A673 (cell line): ENCODE data around the gene CMBL. TPM values are rescaled to one million over a fixed set of nuclear protein-coding genes. Genes with fewer than 3 reads are reported as not detected.

Experiments
- Bru-seq: library from RNA; stranded (reverse); fragments of 400-500 nt; gene quantifications from one replicate; lab custom pipeline; 2021; lab: Mats Ljungman, UMichigan
- BruChase-seq, 2 experiments: library from RNA; stranded (reverse); fragments of 400-500 nt; gene quantifications; one replicate each; lab custom pipeline; 2021; lab: Mats Ljungman, UMichigan
- BruUV-seq: library from RNA; stranded (reverse); fragments of 400-500 nt; replicated peaks from 2 replicates; lab custom pipeline; 2021; lab: Mats Ljungman, UMichigan
- CTCF ChIA-PET: fragments of 300-600 bp; sonication (Branson Sonifier 250); formaldehyde crosslinking; loops from one replicate; lab custom pipeline; 2022; ENCODE audit warnings: antibody characterized with exemption; lab: Charles Lee
- POLR2A ChIA-PET: fragments of 300-600 bp; sonication (Branson Sonifier 250); formaldehyde crosslinking; loops from one replicate; lab custom pipeline; 2022; ENCODE audit warnings: antibody characterized with exemption; ENCODE audit not compliant: low non-redundant PET; lab: Charles Lee
- DNase-seq: peaks from one replicate; pipeline ENCODE4 v3.0.0-alpha.2; 2015; ENCODE audit warnings: low spot score
- H3K27ac ChIP-seq: fragments of 200-600 bp; sonication (generic); 2 replicates; pipeline ENCODE4 v1.5.1; 2016; ENCODE audit warnings: mixed run types, low read depth, mild to moderate bottlenecking, mixed read lengths, antibody characterized with exemption, low read length; ENCODE audit not compliant: poor library complexity, severe bottlenecking
- H3K27me3 ChIP-seq: fragments of 200-600 bp; sonication (generic); replicated peaks from 2 replicates; pipeline ENCODE4 v1.6.1; 2017; ENCODE audit warnings: mixed run types, low read depth, mild to moderate bottlenecking, mixed read lengths, antibody characterized with exemption, low read length; ENCODE audit not compliant: insufficient read depth, poor library complexity
- H3K36me3 ChIP-seq: fragments of 200-600 bp; sonication (generic); 2 replicates; pipeline ENCODE4 v1.6.1; 2016; ENCODE audit warnings: mixed run types, mild to moderate bottlenecking, mixed read lengths, antibody characterized with exemption, low read length; ENCODE audit not compliant: insufficient read depth, poor library complexity, severe bottlenecking
- H3K4me1 ChIP-seq: fragments of 200-600 bp; sonication (generic); 2 replicates; pipeline ENCODE4 v1.6.1; 2017; ENCODE audit warnings: mixed run types, mild to moderate bottlenecking, mixed read lengths, antibody characterized with exemption, low read length; ENCODE audit not compliant: insufficient read depth, poor library complexity, severe bottlenecking
- H3K4me3 ChIP-seq: fragments of 200-600 bp; sonication (generic); 2 replicates; pipeline ENCODE4 v1.5.1; 2016; ENCODE audit warnings: low read depth, mixed run types, mild to moderate bottlenecking, mixed read lengths, low read length; ENCODE audit not compliant: poor library complexity, severe bottlenecking
- H3K9me3 ChIP-seq: fragments of 200-600 bp; sonication (generic); 2 replicates; pipeline ENCODE4 v1.6.1; 2016; ENCODE audit warnings: mixed run types, low read depth, mild to moderate bottlenecking, mixed read lengths, antibody characterized with exemption, low read length; ENCODE audit not compliant: poor library complexity, severe bottlenecking
- CTCF ChIP-seq: fragments of 300-800, 200-600 bp; sonication (generic); conservative IDR thresholded peaks from 2 replicates; pipeline ENCODE4 v1.5.1; 2017; ENCODE audit warnings: low read depth, mild to moderate bottlenecking, antibody characterized with exemption, low read length, moderate library complexity, mixed read lengths
- EZH2 ChIP-seq: fragments of 200-600 bp; sonication (generic); IDR thresholded peaks from 2 replicates; pipeline ENCODE4 v1.6.1; 2017; ENCODE audit warnings: borderline replicate concordance, low read depth, mild to moderate bottlenecking, mixed read lengths, antibody characterized with exemption, low read length; ENCODE audit not compliant: poor library complexity, severe bottlenecking
- intact Hi-C: fragments of 100-400 bp; cut with micrococcal nuclease; formaldehyde crosslinking; loops from one replicate; pipeline ENCODE4 v1.10.0; 2022; ENCODE audit not compliant: unreplicated experiment
- long read RNA-seq: library from polyadenylated mRNA; stranded (forward); transcript quantifications from one replicate; pipeline ENCODE4 v2.0.0, GENCODE V29; 2022
- total RNA-seq: library from RNA; stranded (reverse); gene quantifications from 2 replicates; pipeline ENCODE4 v1.2.3, GENCODE V29; 2021

CMBL gene
- total RNA-seq = 15.7 and 17.2 TPM in 2 replicates
- percentile 52 among the genes with signal in this experiment for Bru-seq, nascent RNA
- percentile 51 among the genes with signal in this experiment for BruChase-seq, experiment 1, labeled RNA remaining after a 2-hour chase
- percentile 61 among the genes with signal in this experiment for BruChase-seq, experiment 2, labeled RNA remaining after a 6-hour chase
- long read RNA-seq, transcript CMBL-201 (6 exons, 2,335 nt) = major isoform, 19 of 27 reads
- long read RNA-seq, partial matches to known transcripts = 1 of 27 reads
- long read RNA-seq, other reads (novel, unspliced or antisense) = 2 of 27 reads

- peak within 1 kb of the TSS; percentile 55 for H3K27ac ChIP-seq
- intact Hi-C loops = no loop called here
- TF ChIP-seq CTCF = no peak
- TF ChIP-seq EZH2 = no peak
- H3K9me3 ChIP-seq = no peaks in the 10 kb centered on the region
- ChIA-PET CTCF (no interaction called here), POLR2A (no interaction called here)
- H3K36me3 ChIP-seq = no peaks in the 10 kb centered on the region
- peak within 1 kb of the TSS; percentile 55 for H3K4me3 ChIP-seq
- BruUV-seq = no TSS peak
- DNase-seq = peak; percentile 68
- H3K4me1 ChIP-seq = peaks cover 4% of the 10 kb centered on the region
- H3K27me3 ChIP-seq = no peaks in the 10 kb centered on the region
These were observed at the start of gene CMBL for GRCh38 chr5:10307206-10308148. TSS of gene CMBL (minus strand) at chr5:10307902. CDS start at chr5:10290762, 17,140 bp downstream.

GRCh38 chr5:10355071-10355889 is 47.6 kb upstream of the CMBL start:
- Histone ChIP-seq H3K27ac (no peak overlapping the region), H3K36me3 (no peaks in the 10 kb centered on the region), H3K27me3 (no peaks in the 10 kb centered on the region), H3K9me3 (no peaks in the 10 kb centered on the region), H3K4me1 (peaks cover 13% of the 10 kb centered on the region), H3K4me3 (peak overlapping the region; percentile 78)
- intact Hi-C loops = no loop called here
- no peak for TF ChIP-seq EZH2
- no peak for TF ChIP-seq CTCF
- POLR2A ChIA-PET = interaction anchor here (0.7 kb wide), 1 partner anchor 360 kb away, joined by 3 read pairs; no protein-coding TSS in a partner anchor
- CTCF ChIA-PET = no interaction called here
- BruUV-seq = no TSS peak
- DNase-seq = peak; percentile 35
